Lower leg skin (tissue), 3 donors: Measurements from ENCODE around the gene HRH3.

Source experiments
- POLR2A ChIP-seq, 2 donors: fragments of 450-650 bp; IDR thresholded peaks; one replicate each; pipeline ENCODE4 v1.6.1; 2016 to 2017; ENCODE audit warnings: antibody characterized with exemption in 2 of 2, mild to moderate bottlenecking in 1 of 2, moderate library complexity in 1 of 2
- TF ChIP-seq, protein P1 (sequence below), 3 donors: fragments of 450-650 bp; IDR thresholded peaks; one replicate each; pipeline ENCODE4 v1.5.1; 2016; ENCODE audit warnings: antibody characterized with exemption in 3 of 3, mild to moderate bottlenecking in 3 of 3, moderate library complexity in 2 of 3

DNA sequence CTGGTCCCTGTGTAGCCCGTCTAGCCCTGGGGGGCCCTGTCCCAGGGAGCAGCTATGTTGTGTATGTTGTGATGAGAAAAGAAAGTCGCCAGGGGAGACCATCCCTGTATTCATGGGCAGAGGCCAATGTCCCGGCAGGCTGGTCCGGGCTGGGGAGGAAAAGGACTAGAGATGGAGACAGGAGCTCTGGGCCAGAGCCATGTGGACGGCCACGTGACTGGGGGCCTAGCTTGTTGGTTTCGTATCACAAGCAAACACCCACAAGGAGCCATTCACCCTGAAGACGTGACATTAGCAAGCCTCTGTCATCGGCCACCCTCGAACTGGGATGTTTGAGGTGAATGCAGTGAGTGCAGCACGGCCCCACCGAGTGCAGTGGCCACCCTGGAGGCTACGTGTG, 2.9 kb upstream of the HRH3 start:
- TF ChIP-seq, protein P1, sequence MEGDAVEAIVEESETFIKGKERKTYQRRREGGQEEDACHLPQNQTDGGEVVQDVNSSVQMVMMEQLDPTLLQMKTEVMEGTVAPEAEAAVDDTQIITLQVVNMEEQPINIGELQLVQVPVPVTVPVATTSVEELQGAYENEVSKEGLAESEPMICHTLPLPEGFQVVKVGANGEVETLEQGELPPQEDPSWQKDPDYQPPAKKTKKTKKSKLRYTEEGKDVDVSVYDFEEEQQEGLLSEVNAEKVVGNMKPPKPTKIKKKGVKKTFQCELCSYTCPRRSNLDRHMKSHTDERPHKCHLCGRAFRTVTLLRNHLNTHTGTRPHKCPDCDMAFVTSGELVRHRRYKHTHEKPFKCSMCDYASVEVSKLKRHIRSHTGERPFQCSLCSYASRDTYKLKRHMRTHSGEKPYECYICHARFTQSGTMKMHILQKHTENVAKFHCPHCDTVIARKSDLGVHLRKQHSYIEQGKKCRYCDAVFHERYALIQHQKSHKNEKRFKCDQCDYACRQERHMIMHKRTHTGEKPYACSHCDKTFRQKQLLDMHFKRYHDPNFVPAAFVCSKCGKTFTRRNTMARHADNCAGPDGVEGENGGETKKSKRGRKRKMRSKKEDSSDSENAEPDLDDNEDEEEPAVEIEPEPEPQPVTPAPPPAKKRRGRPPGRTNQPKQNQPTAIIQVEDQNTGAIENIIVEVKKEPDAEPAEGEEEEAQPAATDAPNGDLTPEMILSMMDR (IDR thresholded peaks at IDR 0.05): no peak
- TF ChIP-seq POLR2A (IDR thresholded peaks at IDR 0.05): no peak
